Activated CD8-positive, alpha-beta T cell treated with anti-CD3 and anti-CD28 coated beads, Interleukin-2, amount 10 ng/mL, durations not matched to agents 7 days and 5 days (primary cell): ENCODE measurements around the gene TMEM271. TPM values are rescaled to one million over a fixed set of nuclear protein-coding genes. Genes with fewer than 3 reads are reported as not detected.
"Not testable (repeated sequence)": the region's sequence is repeated elsewhere in the genome, so short reads cannot be mapped to it uniquely, and the experiment has no call there.

Experiments used
- ATAC-seq: fragments of 150-1000 bp; cut with Tn5 transposase; one replicate; pipeline ENCODE4 v1.10.0; 2021; ENCODE audit warnings: moderate library complexity
- CTCF ChIA-PET: fragments of 350-600 bp; sonication (Branson Sonifier 250); formaldehyde crosslinking; loops from one replicate; lab custom pipeline; 2021; ENCODE audit warnings: antibody characterized with exemption; lab: Charles Lee
- POLR2A ChIA-PET: fragments of 350-600 bp; sonication (Branson Sonifier 250); formaldehyde crosslinking; loops from one replicate; lab custom pipeline; 2021; ENCODE audit warnings: antibody characterized with exemption; lab: Charles Lee
- DNase-seq: peaks from one replicate; pipeline ENCODE4 v3.0.0-alpha.2; 2020
- H3K27ac Mint-ChIP-seq: one replicate; pipeline ENCODE4 v1.8.0; 2021; ENCODE audit warnings: mild to moderate bottlenecking, mixed read lengths
- H3K27me3 Mint-ChIP-seq: one replicate; pipeline ENCODE4 v1.8.0; 2021; ENCODE audit warnings: low read depth, mixed read lengths
- H3K36me3 Mint-ChIP-seq: one replicate; pipeline ENCODE4 v1.8.0; 2021; ENCODE audit warnings: low read depth, mixed read lengths
- H3K4me1 Mint-ChIP-seq: one replicate; pipeline ENCODE4 v1.8.0; 2021; ENCODE audit warnings: low read depth, mixed read lengths
- H3K4me3 Mint-ChIP-seq: one replicate; pipeline ENCODE4 v1.8.0; 2021; ENCODE audit warnings: mild to moderate bottlenecking, mixed read lengths
- H3K9me3 Mint-ChIP-seq: one replicate; pipeline ENCODE4 v1.8.0; 2022; ENCODE audit warnings: mixed read lengths; ENCODE audit not compliant: insufficient read depth
- total RNA-seq, 2 experiments: library from RNA; stranded (reverse); gene quantifications; one replicate each; pipeline ENCODE4 v1.2.3, GENCODE V29; 2021

TMEM271 gene
- total RNA-seq, 2 experiments from 2014 or later: not detected

DNA sequence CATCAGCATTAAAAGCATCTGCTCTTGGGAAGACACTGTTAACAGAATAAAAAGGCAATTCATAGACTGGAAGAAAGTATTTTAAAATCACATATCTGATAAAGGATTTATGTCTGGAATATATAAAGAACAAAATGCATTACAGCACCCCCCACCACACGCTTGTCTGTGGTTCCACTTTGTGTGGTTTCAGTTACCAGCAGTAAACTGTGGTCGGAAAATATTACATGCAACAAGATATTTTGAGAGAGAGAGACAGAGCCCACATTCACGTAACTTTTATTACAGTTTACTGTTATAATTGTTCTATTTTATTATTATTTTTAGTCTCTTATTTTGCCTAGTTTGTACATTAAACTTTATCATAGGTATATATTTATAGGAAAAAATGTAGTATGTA, 28.0 kb upstream of the TMEM271 start:
- Mint-ChIP-seq H3K9me3 (no peaks in the 10 kb centered on the region), H3K4me1 (peaks cover 8% of the 10 kb centered on the region), H3K27ac (no peak overlapping the region), H3K27me3 (peaks cover 10% of the 10 kb centered on the region), H3K4me3 (no peak overlapping the region), H3K36me3 (no peaks in the 10 kb centered on the region)
- ATAC-seq (no peak), DNase-seq (peak; percentile 50)
- ChIA-PET CTCF (interaction anchor here (1.8 kb wide), 1 partner anchor 138 kb away, joined by 8 read pairs; no protein-coding TSS in a partner anchor), POLR2A (interaction anchor here (2.2 kb wide), 1 partner anchor 70 kb away, joined by 7 read pairs; the partner anchor contains the start of genes ATP5ME and MYL5)

GRCh38 chr4:602559-602942, 26.5 kb upstream of the TMEM271 start:
- Mint-ChIP-seq H3K9me3 (no peaks in the 10 kb centered on the region), H3K36me3 (no peaks in the 10 kb centered on the region), H3K27me3 (peaks cover 15% of the 10 kb centered on the region), H3K4me1 (peaks cover 8% of the 10 kb centered on the region), H3K27ac (no peak overlapping the region), H3K4me3 (no peak overlapping the region)
- ChIA-PET POLR2A (interaction anchor here (2.2 kb wide), 1 partner anchor 72 kb away, joined by 7 read pairs; the partner anchor contains the start of genes ATP5ME and MYL5), CTCF (interaction anchor here (0.7 to 1.8 kb wide), 8 partner anchors 13 to 360 kb away, joined by 3 to 11 read pairs (median 3); partner anchors contain the start of genes ATP5ME and MYL5)
- peak; percentile 87 for ATAC-seq
- peak; percentile 74 for DNase-seq

GRCh38 chr4:601612-602558, 25.8 kb upstream of the TMEM271 start:
- POLR2A ChIA-PET: interaction anchor here (2.2 kb wide), 1 partner anchor 72 kb away, joined by 7 read pairs; the partner anchor contains the start of genes ATP5ME and MYL5
- Mint-ChIP-seq H3K4me1 (peaks cover 8% of the 10 kb centered on the region), H3K27ac (no peak overlapping the region)

DNA sequence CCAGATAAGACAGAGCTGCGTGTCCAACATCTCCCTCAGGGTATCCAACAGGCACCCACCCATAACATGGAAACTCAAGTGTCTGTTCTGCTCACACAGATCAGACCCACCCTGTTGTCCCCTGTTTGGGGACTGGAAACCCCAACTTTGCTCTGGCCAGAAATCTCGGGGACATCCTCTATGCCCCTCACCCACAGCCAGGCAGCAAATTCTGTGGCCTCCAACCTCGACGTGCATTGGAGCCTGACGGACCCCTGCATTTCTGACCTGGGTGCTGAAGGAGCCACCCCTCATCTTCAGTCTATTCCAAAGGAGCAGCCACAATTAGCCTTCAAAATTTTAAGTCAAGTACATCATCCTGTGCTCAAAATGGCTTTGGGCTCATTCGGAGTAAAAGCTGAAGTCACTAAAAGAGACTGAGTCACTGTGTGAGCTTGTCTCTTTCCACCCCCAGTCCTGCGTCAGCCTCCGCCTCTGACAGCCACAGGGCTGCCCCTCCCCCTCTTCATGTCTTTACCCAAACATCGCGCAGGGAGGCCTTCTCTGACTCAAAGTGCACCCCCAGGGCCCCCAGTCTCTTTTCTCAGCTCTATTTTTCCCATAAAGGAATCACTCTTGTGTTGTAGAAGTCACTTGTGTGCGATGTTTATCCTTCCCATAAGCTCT, 24.9 kb upstream of the TMEM271 start:
- Mint-ChIP-seq H3K4me1 (peaks cover 8% of the 10 kb centered on the region), H3K27ac (no peak overlapping the region), H3K4me3 (no peak overlapping the region), H3K36me3 (no peaks in the 10 kb centered on the region), H3K27me3 (peaks cover 25% of the 10 kb centered on the region), H3K9me3 (no peaks in the 10 kb centered on the region)
- no peak for DNase-seq
- ChIA-PET CTCF (no interaction called here), POLR2A (no interaction called here)
- ATAC-seq: no peak

More at GRCh38 chr4:601612-602558, 25.8 kb upstream of the TMEM271 start:
- peaks cover 19% of the 10 kb centered on the region for H3K27me3 Mint-ChIP-seq
- no peaks in the 10 kb centered on the region for H3K36me3 Mint-ChIP-seq
- DNase-seq: no peak
- CTCF ChIA-PET: interaction anchor here (1.0 kb wide), 1 partner anchor 71 kb away, joined by 3 read pairs; no protein-coding TSS in a partner anchor
- H3K9me3 Mint-ChIP-seq: no peaks in the 10 kb centered on the region
- no peak for ATAC-seq
- H3K4me3 Mint-ChIP-seq: no peak overlapping the region

DNA sequence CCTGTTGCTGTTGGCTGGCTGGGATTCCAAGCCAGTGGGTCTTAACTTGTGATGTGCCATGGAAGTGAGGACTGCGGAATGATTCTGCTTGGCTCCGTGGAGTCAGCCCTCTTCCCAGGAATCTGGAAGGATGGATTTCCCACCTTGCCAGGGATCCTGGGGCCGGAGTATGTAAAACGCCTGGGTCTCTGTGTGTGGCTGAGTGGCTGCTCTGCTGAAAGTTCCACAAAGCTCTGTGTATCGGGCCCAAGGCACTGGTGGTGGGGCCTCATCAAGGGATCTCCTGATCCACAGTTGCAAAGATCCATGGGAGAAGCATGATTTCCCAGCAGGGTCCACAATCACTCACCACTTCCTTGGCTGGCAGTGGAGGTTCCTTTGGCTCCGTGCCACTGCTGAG, 24.1 kb upstream of the TMEM271 start:
- ChIA-PET POLR2A (no interaction called here), CTCF (no interaction called here)
- peaks cover 33% of the 10 kb centered on the region for H3K27me3 Mint-ChIP-seq
- no peak for DNase-seq
- no peaks in the 10 kb centered on the region for H3K9me3 Mint-ChIP-seq
- H3K4me3 Mint-ChIP-seq: no peak overlapping the region
- H3K27ac Mint-ChIP-seq: no peak overlapping the region
- no peaks in the 10 kb centered on the region for H3K36me3 Mint-ChIP-seq
- peaks cover 6% of the 10 kb centered on the region for H3K4me1 Mint-ChIP-seq
- ATAC-seq: no peak

GRCh38 chr4:598925-599324, 22.8 kb upstream of the TMEM271 start:
- no peak overlapping the region for H3K27ac Mint-ChIP-seq
- peaks cover 3% of the 10 kb centered on the region for H3K4me1 Mint-ChIP-seq
- ChIA-PET POLR2A (interaction anchor here (0.5 kb wide), 1 partner anchor 59 kb away, joined by 3 read pairs; no protein-coding TSS in a partner anchor), CTCF (no interaction called here)
- no peak for ATAC-seq
- no peaks in the 10 kb centered on the region for H3K36me3 Mint-ChIP-seq
- H3K4me3 Mint-ChIP-seq: no peak overlapping the region
- H3K27me3 Mint-ChIP-seq: peaks cover 38% of the 10 kb centered on the region
- no peak for DNase-seq
- H3K9me3 Mint-ChIP-seq: peaks cover 7% of the 10 kb centered on the region

DNA sequence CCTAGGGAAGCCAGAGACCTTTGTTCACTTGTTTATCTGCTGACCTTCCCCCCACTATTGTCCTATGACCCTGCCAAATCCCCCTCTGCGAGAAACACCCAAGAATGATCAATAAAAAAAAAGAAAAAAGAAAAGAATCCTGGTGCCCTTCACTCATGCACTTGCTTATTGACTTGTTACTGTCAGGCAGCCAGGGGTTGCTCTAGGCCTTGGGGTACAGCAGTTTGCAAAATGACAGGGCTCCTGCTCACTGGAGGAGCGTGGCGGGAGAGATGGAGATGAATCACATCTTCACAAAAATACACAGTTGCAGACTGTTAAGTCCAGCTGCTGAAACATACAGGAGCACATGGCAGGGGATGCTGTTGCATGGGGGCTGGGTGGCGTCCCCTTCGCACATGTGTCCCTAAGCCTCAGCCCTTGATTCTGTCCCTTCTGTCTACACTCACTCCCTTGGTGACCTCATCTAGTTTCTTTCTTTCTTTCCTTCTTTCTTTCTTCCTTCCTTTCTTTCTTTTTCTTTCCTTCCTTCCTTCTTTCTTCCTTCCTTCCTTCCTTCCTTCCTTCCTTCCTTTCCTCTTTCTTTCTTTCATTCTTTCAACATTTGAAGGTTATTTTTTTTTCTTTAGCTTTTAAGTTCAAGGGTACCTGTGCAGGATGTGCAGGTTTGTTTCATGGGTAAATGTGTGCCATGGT, 16.9 kb upstream of the TMEM271 start:
- Mint-ChIP-seq H3K27ac (no peak overlapping the region), H3K4me1 (no peaks in the 10 kb centered on the region), H3K27me3 (peaks cover 28% of the 10 kb centered on the region), H3K36me3 (no peaks in the 10 kb centered on the region), H3K9me3 (peaks cover 11% of the 10 kb centered on the region), H3K4me3 (no peak overlapping the region)
- CTCF ChIA-PET: no interaction called here
- POLR2A ChIA-PET: no interaction called here
- no peak for ATAC-seq
- DNase-seq: no peak

DNA sequence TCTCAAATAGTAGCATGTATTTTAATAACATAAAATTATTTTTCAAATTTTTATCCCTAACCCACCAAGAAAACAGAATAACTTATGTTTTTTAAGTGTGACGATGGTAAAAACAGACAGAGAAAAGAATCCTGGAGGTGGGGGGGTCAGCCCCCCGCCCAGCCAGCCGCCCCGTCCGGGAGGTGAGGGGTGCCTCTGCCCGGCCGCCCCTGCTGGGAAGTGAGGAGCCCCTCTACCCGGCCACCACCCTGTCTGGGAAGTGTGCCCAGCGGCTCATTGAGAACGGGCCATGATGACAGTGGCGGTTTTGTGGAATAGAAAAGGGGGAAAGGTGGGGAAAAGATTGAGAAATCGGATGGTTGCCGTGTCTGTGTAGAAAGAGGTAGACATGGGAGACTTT, 16.1 kb upstream of the TMEM271 start:
- H3K4me3 Mint-ChIP-seq, CTCF ChIA-PET, ATAC-seq, DNase-seq, H3K4me1 Mint-ChIP-seq, H3K27ac Mint-ChIP-seq, POLR2A ChIA-PET, H3K36me3 Mint-ChIP-seq: not testable (repeated sequence)
- peaks cover 11% of the 10 kb centered on the region for H3K9me3 Mint-ChIP-seq
- H3K27me3 Mint-ChIP-seq: peaks cover 22% of the 10 kb centered on the region

DNA sequence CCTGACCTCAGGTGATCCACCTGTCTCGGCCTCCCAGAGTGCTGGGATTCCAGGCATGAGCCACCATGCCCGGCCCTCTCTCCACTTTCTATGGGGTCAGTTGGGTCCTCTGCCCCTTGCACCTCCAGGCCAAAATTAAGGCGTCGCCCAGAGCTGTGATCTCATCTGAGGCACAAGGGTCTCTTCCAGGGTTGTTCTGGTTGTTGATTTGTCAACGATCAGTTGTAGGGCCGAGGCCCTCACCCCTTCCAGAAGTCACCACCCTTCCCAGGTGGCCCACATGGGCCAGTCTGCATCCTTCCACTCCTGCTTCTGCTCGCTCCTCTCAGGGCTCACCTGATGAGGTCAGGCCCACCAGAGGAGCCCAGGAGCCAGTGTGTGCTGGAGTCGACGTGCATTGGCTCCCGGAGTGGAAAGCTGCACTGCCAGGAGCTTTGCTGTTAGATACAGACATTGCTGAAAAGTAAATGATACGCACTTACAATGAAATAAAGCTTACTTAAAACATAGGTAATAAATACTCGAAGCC, 14.3 kb upstream of the TMEM271 start:
- H3K27ac Mint-ChIP-seq: no peak overlapping the region
- ATAC-seq (no peak), DNase-seq (no peak)
- POLR2A ChIA-PET: no interaction called here
- H3K4me1 Mint-ChIP-seq: no peaks in the 10 kb centered on the region
- H3K36me3 Mint-ChIP-seq: no peaks in the 10 kb centered on the region
- CTCF ChIA-PET: no interaction called here
- H3K9me3 Mint-ChIP-seq: peaks cover 19% of the 10 kb centered on the region
- peaks cover 10% of the 10 kb centered on the region for H3K27me3 Mint-ChIP-seq
- no peak overlapping the region for H3K4me3 Mint-ChIP-seq

- peaks cover 5% of the 10 kb centered on the region for H3K27me3 Mint-ChIP-seq
- peaks cover 15% of the 10 kb centered on the region for H3K9me3 Mint-ChIP-seq
- DNase-seq (no peak), ATAC-seq (no peak)
- no peak overlapping the region for H3K27ac Mint-ChIP-seq
- H3K4me1 Mint-ChIP-seq: no peaks in the 10 kb centered on the region
- no peaks in the 10 kb centered on the region for H3K36me3 Mint-ChIP-seq
- CTCF ChIA-PET: no interaction called here
- POLR2A ChIA-PET: no interaction called here
- H3K4me3 Mint-ChIP-seq: no peak overlapping the region
Observed at GRCh38 chr4:589219-589963, 13.3 kb upstream of the TMEM271 start.
